K562 (cell line): Measurements from ENCODE around the gene UTP14A. TPM values are rescaled to one million over a fixed set of nuclear protein-coding genes. Genes with fewer than 3 reads are reported as not detected.
A peak's percentile ranks its signal among the peaks of the same experiment; 100 is the strongest.

Source experiments
- HIVEP1 ChIP-seq: fragments of 250-450 bp; sonication (Bioruptor Pico); IDR thresholded peaks from 2 replicates; pipeline ENCODE4 v1.4.0; 2020; ENCODE audit warnings: mild to moderate bottlenecking
- NFE2 ChIP-seq: IDR thresholded peaks from 2 replicates; pipeline ENCODE4 v1.6.1; 2014; ENCODE audit warnings: antibody characterized with exemption, low read depth
- POLR2AphosphoS2 ChIP-seq: IDR thresholded peaks from 2 replicates; pipeline ENCODE4 v1.6.1; 2012; ENCODE audit warnings: low read length, improper control_type of control experiment
- PRMT5 ChIP-seq: sonication (generic); formaldehyde crosslinking; IDR thresholded peaks from 2 replicates; pipeline ENCODE4 v1.5.0; 2020; ENCODE audit warnings: missing genetic modification reagents
- SAFB ChIP-seq: fragments of 200-400 bp; formaldehyde crosslinking; IDR thresholded peaks from 2 replicates; pipeline ENCODE4 v1.6.1; 2017; ENCODE audit warnings: low read depth, low read length, borderline replicate concordance
- SREBF1 ChIP-seq: fragments of 150-350 bp; IDR thresholded peaks from 2 replicates; pipeline ENCODE4 v1.6.1; 2014; ENCODE audit warnings: antibody characterized with exemption, low read depth, low read length, borderline replicate concordance
- polyA plus RNA-seq, 8 experiments: library from polyadenylated mRNA; depleted of rRNA in 4 of 8; stranded (reverse) in 5 of 8; unstranded in 3 of 8; fragments of >200 nt; fragmentation: Nextera tagmentation in 2 of 8; fragmentation: Illumina TruSeq in 1 of 8; extraction: Ambion mirVana in 2 of 8; extraction: Trizol in 1 of 8; gene quantifications; 2 replicates each; pipeline versions ENCODE4 v1.2.1 to v1.2.3, GENCODE V29; 2011 to 2014; ENCODE audit warnings: inconsistent platforms in 1 of 8, missing spikeins in 1 of 8
- total RNA-seq, 7 experiments: library from RNA; depleted of rRNA in 6 of 7; stranded (reverse); fragments of >200 nt in 6 of 7; fragmentation: Illumina TruSeq in 2 of 7; extraction: Trizol in 2 of 7; gene quantifications; 2 replicates each; pipeline versions ENCODE4 v1.2.1 to v1.2.3, GENCODE V29; 2011 to 2021; ENCODE audit warnings: low replicate concordance in 1 of 7
- TF ChIP-seq, protein P1 (sequence below): fragments of 200-800 bp; sonication (Bioruptor generic); IDR thresholded peaks from 2 replicates; pipeline ENCODE4 v1.6.1; 2016; ENCODE audit warnings: missing genetic modification characterization, missing compliant biosample characterization
- TF ChIP-seq, protein P2 (sequence below): sonication (generic); formaldehyde crosslinking; IDR thresholded peaks from 2 replicates; pipeline ENCODE4 v1.8.1; 2022; ENCODE audit warnings: missing genetic modification reagents
- TF ChIP-seq, protein P3 (sequence below): sonication (generic); formaldehyde crosslinking; IDR thresholded peaks from 2 replicates; pipeline ENCODE4 v1.8.0; 2022; ENCODE audit warnings: mild to moderate bottlenecking, missing genetic modification reagents
- TF ChIP-seq, protein P4 (sequence below): sonication (generic); formaldehyde crosslinking; IDR thresholded peaks from 2 replicates; pipeline ENCODE4 v1.8.0; 2022; ENCODE audit warnings: missing genetic modification reagents, mild to moderate bottlenecking, moderate library complexity, borderline replicate concordance
- TF ChIP-seq, protein P5 (sequence below), 3 experiments: fragments of 200-800 bp in 1 of 3; fragments of 250-450 bp in 1 of 3; fragments of 450-650 bp in 1 of 3; sonication (Bioruptor Pico) in 1 of 3; sonication (Bioruptor generic) in 1 of 3; formaldehyde crosslinking in 1 of 3; IDR thresholded peaks; 2 replicates each; pipeline versions ENCODE4 v1.6.1 to v1.8.0; 2016 to 2022; ENCODE audit warnings: mild to moderate bottlenecking in 2 of 3, missing genetic modification characterization in 2 of 3, missing compliant biosample characterization in 1 of 3, moderate library complexity in 1 of 3
- TF ChIP-seq, protein P6 (sequence below): fragments of 250-450 bp; sonication (Bioruptor Pico); IDR thresholded peaks from 2 replicates; pipeline ENCODE4 v1.5.0; 2020; ENCODE audit warnings: mild to moderate bottlenecking

UTP14A gene
- total and polyA plus RNA-seq, 9 of the 15 experiments (the other 6 are each of a cell fraction or from before 2014, with no cell fraction given): 30.5 to 91.0 (median 64.1) TPM

DNA sequence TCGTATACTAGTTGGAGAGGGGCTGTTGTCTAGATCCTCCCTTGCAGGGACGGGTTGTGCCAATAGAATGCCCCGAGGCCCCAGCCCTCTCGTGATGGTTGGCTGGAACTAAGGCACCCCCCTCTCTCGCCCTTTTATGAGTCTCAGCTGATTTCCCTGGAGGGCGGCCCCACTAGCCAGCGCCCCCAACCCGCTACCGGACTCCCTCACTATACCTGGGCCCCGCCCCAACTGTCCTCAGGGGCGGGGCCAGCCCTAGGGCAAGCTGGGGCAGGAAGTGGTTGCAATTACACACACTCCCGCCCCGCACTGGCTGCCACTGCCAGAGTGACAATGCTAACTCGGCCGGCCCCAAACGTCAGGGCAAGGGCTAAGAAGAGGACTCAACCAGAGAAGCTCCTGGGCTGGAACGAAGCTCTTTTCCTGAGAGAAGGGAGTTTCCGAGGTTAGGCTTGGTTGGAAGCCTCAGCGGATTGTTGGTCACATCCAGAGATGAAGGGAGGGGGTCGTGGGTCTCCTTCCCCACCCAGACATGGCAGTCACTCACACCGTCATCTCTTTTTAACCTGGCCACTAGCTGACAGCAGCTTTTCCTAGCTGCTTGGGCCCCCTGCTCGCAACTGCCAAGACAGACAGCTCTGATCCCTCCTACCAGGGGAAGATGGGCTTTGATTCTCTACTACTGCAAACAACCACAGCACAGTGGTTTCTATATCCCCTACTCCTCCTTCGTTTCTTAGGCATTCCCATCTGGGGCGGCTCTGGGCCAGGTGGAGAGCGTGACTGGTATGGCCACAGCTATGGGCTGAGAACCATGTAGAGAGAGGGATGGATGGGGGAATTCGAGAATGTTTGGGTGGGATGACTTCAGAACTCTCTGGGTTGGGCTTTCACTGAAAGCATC lies 55.5 kb downstream of the UTP14A start (continued):
- TF ChIP-seq, protein P1, sequence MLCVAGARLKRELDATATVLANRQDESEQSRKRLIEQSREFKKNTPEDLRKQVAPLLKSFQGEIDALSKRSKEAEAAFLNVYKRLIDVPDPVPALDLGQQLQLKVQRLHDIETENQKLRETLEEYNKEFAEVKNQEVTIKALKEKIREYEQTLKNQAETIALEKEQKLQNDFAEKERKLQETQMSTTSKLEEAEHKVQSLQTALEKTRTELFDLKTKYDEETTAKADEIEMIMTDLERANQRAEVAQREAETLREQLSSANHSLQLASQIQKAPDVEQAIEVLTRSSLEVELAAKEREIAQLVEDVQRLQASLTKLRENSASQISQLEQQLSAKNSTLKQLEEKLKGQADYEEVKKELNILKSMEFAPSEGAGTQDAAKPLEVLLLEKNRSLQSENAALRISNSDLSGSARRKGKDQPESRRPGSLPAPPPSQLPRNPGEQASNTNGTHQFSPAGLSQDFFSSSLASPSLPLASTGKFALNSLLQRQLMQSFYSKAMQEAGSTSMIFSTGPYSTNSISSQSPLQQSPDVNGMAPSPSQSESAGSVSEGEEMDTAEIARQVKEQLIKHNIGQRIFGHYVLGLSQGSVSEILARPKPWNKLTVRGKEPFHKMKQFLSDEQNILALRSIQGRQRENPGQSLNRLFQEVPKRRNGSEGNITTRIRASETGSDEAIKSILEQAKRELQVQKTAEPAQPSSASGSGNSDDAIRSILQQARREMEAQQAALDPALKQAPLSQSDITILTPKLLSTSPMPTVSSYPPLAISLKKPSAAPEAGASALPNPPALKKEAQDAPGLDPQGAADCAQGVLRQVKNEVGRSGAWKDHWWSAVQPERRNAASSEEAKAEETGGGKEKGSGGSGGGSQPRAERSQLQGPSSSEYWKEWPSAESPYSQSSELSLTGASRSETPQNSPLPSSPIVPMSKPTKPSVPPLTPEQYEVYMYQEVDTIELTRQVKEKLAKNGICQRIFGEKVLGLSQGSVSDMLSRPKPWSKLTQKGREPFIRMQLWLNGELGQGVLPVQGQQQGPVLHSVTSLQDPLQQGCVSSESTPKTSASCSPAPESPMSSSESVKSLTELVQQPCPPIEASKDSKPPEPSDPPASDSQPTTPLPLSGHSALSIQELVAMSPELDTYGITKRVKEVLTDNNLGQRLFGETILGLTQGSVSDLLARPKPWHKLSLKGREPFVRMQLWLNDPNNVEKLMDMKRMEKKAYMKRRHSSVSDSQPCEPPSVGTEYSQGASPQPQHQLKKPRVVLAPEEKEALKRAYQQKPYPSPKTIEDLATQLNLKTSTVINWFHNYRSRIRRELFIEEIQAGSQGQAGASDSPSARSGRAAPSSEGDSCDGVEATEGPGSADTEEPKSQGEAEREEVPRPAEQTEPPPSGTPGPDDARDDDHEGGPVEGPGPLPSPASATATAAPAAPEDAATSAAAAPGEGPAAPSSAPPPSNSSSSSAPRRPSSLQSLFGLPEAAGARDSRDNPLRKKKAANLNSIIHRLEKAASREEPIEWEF: no peak
- TF ChIP-seq, protein P2, sequence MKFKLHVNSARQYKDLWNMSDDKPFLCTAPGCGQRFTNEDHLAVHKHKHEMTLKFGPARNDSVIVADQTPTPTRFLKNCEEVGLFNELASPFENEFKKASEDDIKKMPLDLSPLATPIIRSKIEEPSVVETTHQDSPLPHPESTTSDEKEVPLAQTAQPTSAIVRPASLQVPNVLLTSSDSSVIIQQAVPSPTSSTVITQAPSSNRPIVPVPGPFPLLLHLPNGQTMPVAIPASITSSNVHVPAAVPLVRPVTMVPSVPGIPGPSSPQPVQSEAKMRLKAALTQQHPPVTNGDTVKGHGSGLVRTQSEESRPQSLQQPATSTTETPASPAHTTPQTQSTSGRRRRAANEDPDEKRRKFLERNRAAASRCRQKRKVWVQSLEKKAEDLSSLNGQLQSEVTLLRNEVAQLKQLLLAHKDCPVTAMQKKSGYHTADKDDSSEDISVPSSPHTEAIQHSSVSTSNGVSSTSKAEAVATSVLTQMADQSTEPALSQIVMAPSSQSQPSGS: no peak
- TF ChIP-seq POLR2AphosphoS2 (no peak), SAFB (no peak), NFE2 (peak; percentile 58), SREBF1 (no peak), HIVEP1 (CRISPR knock-in tag) (no peak), PRMT5 (no peak)
- TF ChIP-seq, protein P3, sequence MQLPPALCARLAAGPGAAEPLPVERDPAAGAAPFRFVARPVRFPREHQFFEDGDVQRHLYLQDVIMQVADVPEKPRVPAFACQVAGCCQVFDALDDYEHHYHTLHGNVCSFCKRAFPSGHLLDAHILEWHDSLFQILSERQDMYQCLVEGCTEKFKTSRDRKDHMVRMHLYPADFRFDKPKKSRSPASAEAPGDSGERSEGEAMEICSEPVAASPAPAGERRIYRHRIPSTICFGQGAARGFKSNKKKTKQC: no peak
- TF ChIP-seq, protein P4, sequence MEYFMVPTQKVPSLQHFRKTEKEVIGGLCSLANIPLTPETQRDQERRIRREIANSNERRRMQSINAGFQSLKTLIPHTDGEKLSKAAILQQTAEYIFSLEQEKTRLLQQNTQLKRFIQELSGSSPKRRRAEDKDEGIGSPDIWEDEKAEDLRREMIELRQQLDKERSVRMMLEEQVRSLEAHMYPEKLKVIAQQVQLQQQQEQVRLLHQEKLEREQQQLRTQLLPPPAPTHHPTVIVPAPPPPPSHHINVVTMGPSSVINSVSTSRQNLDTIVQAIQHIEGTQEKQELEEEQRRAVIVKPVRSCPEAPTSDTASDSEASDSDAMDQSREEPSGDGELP: peak; percentile 82
- TF ChIP-seq, protein P5, sequence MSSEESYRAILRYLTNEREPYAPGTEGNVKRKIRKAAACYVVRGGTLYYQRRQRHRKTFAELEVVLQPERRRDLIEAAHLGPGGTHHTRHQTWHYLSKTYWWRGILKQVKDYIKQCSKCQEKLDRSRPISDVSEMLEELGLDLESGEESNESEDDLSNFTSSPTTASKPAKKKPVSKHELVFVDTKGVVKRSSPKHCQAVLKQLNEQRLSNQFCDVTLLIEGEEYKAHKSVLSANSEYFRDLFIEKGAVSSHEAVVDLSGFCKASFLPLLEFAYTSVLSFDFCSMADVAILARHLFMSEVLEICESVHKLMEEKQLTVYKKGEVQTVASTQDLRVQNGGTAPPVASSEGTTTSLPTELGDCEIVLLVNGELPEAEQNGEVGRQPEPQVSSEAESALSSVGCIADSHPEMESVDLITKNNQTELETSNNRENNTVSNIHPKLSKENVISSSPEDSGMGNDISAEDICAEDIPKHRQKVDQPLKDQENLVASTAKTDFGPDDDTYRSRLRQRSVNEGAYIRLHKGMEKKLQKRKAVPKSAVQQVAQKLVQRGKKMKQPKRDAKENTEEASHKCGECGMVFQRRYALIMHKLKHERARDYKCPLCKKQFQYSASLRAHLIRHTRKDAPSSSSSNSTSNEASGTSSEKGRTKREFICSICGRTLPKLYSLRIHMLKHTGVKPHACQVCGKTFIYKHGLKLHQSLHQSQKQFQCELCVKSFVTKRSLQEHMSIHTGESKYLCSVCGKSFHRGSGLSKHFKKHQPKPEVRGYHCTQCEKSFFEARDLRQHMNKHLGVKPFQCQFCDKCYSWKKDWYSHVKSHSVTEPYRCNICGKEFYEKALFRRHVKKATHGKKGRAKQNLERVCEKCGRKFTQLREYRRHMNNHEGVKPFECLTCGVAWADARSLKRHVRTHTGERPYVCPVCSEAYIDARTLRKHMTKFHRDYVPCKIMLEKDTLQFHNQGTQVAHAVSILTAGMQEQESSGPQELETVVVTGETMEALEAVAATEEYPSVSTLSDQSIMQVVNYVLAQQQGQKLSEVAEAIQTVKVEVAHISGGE (CRISPR knock-in tag; IDR thresholded peaks at IDR 0.05): peak in 1 of 3 experiments; percentile 71; a peak in 2 of 6 replicates
- TF ChIP-seq, protein P6, sequence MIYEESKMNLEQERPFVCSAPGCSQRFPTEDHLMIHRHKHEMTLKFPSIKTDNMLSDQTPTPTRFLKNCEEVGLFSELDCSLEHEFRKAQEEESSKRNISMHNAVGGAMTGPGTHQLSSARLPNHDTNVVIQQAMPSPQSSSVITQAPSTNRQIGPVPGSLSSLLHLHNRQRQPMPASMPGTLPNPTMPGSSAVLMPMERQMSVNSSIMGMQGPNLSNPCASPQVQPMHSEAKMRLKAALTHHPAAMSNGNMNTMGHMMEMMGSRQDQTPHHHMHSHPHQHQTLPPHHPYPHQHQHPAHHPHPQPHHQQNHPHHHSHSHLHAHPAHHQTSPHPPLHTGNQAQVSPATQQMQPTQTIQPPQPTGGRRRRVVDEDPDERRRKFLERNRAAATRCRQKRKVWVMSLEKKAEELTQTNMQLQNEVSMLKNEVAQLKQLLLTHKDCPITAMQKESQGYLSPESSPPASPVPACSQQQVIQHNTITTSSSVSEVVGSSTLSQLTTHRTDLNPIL (CRISPR knock-in tag): no peak
